Mesothelial cell of epicardium (in vitro differentiated cells): Measurements from ENCODE around the gene LRIG3. TPM values are rescaled to one million over a fixed set of nuclear protein-coding genes. Genes with fewer than 3 reads are reported as not detected.

ENCODE experiments used
- DNase-seq, 2 experiments: peaks; one replicate each; pipeline ENCODE4 v3.0.0; 2021; ENCODE audit warnings: low spot score in 2 of 2; ENCODE audit not compliant: unreplicated experiment in 2 of 2
- H3K27ac Mint-ChIP-seq: 2 replicates; pipeline ENCODE4 v1.8.0; 2021; ENCODE audit warnings: mixed read lengths
- H3K27me3 Mint-ChIP-seq: 2 replicates; pipeline ENCODE4 v1.8.0; 2021; ENCODE audit warnings: low read depth, mixed read lengths
- H3K36me3 Mint-ChIP-seq: 2 replicates; pipeline ENCODE4 v1.8.0; 2021; ENCODE audit warnings: mixed read lengths
- H3K4me1 Mint-ChIP-seq: 2 replicates; pipeline ENCODE4 v1.8.0; 2021; ENCODE audit warnings: mixed read lengths
- H3K4me3 Mint-ChIP-seq: 2 replicates; pipeline ENCODE4 v1.8.0; 2021; ENCODE audit warnings: mild to moderate bottlenecking, moderate library complexity, mixed read lengths
- H3K9me3 Mint-ChIP-seq: 2 replicates; pipeline ENCODE4 v1.8.0; 2021; ENCODE audit warnings: mixed read lengths
- CTCF ChIP-seq: fragments of 200-600 bp; sonication (generic); IDR thresholded peaks from one replicate; pipeline ENCODE4 v1.5.0; 2021; ENCODE audit warnings: antibody characterized with exemption; ENCODE audit not compliant: unreplicated experiment
- total RNA-seq: library from RNA; stranded (reverse); gene quantifications from 3 replicates; pipeline ENCODE4 v1.2.1, GENCODE V29; 2021

Gene LRIG3
- total RNA-seq, 1 donor from 2014 or later = 20.3 TPM

DNA sequence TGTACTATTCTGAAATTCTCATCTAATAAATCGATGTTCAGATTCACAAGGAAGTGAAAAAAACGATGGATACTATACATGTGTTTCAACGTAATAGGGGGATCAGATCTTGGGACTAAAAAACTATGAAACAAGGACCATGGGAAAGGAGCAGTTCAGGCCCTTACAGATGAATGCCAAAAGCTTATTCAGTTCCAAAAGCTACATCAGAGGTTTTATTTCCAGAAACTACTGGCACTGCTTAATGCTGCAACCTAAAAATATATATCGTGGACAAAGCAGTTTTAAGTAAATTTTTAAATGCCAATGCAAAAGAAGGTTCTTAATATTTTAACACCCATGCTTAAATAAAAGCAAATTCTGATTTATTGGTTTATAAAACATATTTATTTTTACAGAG lies 38.5 kb downstream of the LRIG3 start:
- Mint-ChIP-seq H3K27ac (no peak overlapping the region), H3K36me3 (peaks cover 59% of the 10 kb centered on the region), H3K4me3 (no peak overlapping the region), H3K9me3 (no peaks in the 10 kb centered on the region), H3K4me1 (peaks cover 2% of the 10 kb centered on the region), H3K27me3 (no peaks in the 10 kb centered on the region)
- TF ChIP-seq CTCF = no peak
- DNase-seq = no peak

GRCh38 chr12:58880639-58881038 lies 39.7 kb downstream of the LRIG3 start:
- Mint-ChIP-seq H3K27me3 (no peaks in the 10 kb centered on the region), H3K4me3 (no peak overlapping the region), H3K27ac (no peak overlapping the region), H3K36me3 (peaks cover 59% of the 10 kb centered on the region), H3K4me1 (peaks cover 2% of the 10 kb centered on the region), H3K9me3 (no peaks in the 10 kb centered on the region)
- no peak for TF ChIP-seq CTCF
- no peak for DNase-seq

GRCh38 chr12:58877243-58877743 lies 43.0 kb downstream of the LRIG3 start:
- TF ChIP-seq CTCF = no peak
- no peak overlapping the region for H3K27ac Mint-ChIP-seq
- peaks cover 74% of the 10 kb centered on the region for H3K36me3 Mint-ChIP-seq
- no peaks in the 10 kb centered on the region for H3K9me3 Mint-ChIP-seq
- DNase-seq = no peak
- no peak overlapping the region for H3K4me3 Mint-ChIP-seq
- H3K4me1 Mint-ChIP-seq = no peaks in the 10 kb centered on the region
- H3K27me3 Mint-ChIP-seq = no peaks in the 10 kb centered on the region

DNA sequence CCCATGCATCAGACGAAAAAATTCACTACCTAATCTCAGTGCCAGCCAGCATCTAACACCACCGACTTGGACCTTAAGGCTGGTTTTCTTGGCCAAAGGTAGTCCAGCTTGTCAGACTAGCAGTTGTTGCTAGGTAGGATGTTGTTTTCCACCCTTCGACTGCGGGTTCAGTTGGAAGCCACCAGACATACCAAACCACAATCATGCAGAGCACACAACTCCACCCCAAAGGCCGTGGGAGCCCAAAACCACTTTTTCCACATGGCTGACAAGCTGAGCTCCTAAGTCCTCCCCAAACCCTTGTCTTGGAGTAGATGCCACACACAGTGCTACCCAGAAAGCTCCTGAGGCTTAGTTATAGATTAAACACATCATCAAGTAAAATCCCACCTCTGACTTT lies 46.8 kb downstream of the LRIG3 start:
- no peaks in the 10 kb centered on the region for H3K9me3 Mint-ChIP-seq
- no peaks in the 10 kb centered on the region for H3K4me1 Mint-ChIP-seq
- H3K27ac Mint-ChIP-seq = no peak overlapping the region
- H3K36me3 Mint-ChIP-seq = peaks cover 57% of the 10 kb centered on the region
- H3K4me3 Mint-ChIP-seq = no peak overlapping the region
- no peaks in the 10 kb centered on the region for H3K27me3 Mint-ChIP-seq
- no peak for DNase-seq
- no peak for TF ChIP-seq CTCF

- peaks cover 54% of the 10 kb centered on the region for H3K36me3 Mint-ChIP-seq
- no peak for TF ChIP-seq CTCF
Observed at GRCh38 chr12:58871556-58871955, 48.7 kb downstream of the LRIG3 start.

GRCh38 chr12:58870595-58870994 lies 49.7 kb downstream of the LRIG3 start:
- no peaks in the 10 kb centered on the region for H3K9me3 Mint-ChIP-seq
- TF ChIP-seq CTCF = no peak
- no peaks in the 10 kb centered on the region for H3K4me1 Mint-ChIP-seq
- no peak overlapping the region for H3K27ac Mint-ChIP-seq
- no peaks in the 10 kb centered on the region for H3K27me3 Mint-ChIP-seq
- no peak for DNase-seq
- peaks cover 49% of the 10 kb centered on the region for H3K36me3 Mint-ChIP-seq
- H3K4me3 Mint-ChIP-seq = no peak overlapping the region

More at GRCh38 chr12:58871556-58871955, 48.7 kb downstream of the LRIG3 start:
- no peak overlapping the region for H3K4me3 Mint-ChIP-seq
- no peaks in the 10 kb centered on the region for H3K9me3 Mint-ChIP-seq
- DNase-seq = no peak
- no peak overlapping the region for H3K27ac Mint-ChIP-seq
- H3K27me3 Mint-ChIP-seq = no peaks in the 10 kb centered on the region
- no peaks in the 10 kb centered on the region for H3K4me1 Mint-ChIP-seq
